ENCODE measurements around the gene FBXO48. TPM values are rescaled to one million over a fixed set of nuclear protein-coding genes. Genes with fewer than 3 reads are reported as not detected.

The FBXO48 gene
- total RNA-seq, 3 donors from 2014 or later, result 0.98 to 1.6 (median 1.1) TPM

GRCh38 chr2:68428126-68428525 is 39.0 kb downstream of the FBXO48 start:
- H3K9me3 ChIP-seq, result no peaks in the 10 kb centered on the region
- no peaks in the 10 kb centered on the region for H3K4me1 ChIP-seq
- H3K27ac ChIP-seq, result no peak overlapping the region
- H3K36me3 ChIP-seq, result no peaks in the 10 kb centered on the region
- TF ChIP-seq POLR2A (IDR thresholded peaks at IDR 0.05) (no peak), CTCF (IDR thresholded peaks at IDR 0.05) (no peak), POLR2AphosphoS5 (IDR thresholded peaks at IDR 0.05) (no peak)
- DNase-seq (ENCODE audit: low spot score in 2 of 2), result no peak
- H3K27me3 ChIP-seq, result no peaks in the 10 kb centered on the region
- no peak overlapping the region for H3K4me3 ChIP-seq
- intact Hi-C loops (cut with DNase I; ENCODE audit: low total_unique reads), result no loop called here

GRCh38 chr2:68426848-68427579 is 40.1 kb downstream of the FBXO48 start:
- no peak overlapping the region for H3K4me3 ChIP-seq
- no peak for DNase-seq (ENCODE audit: low spot score in 2 of 2)
- H3K27me3 ChIP-seq, result no peaks in the 10 kb centered on the region
- H3K9me3 ChIP-seq, result no peaks in the 10 kb centered on the region
- H3K27ac ChIP-seq, result no peak overlapping the region
- no peak for TF ChIP-seq CTCF (IDR thresholded peaks at IDR 0.05)
- no peak for TF ChIP-seq POLR2AphosphoS5 (IDR thresholded peaks at IDR 0.05)
- TF ChIP-seq POLR2A (IDR thresholded peaks at IDR 0.05), result no peak
- intact Hi-C loops (cut with DNase I; ENCODE audit: low total_unique reads), result no loop called here
- H3K36me3 ChIP-seq, result no peaks in the 10 kb centered on the region
- H3K4me1 ChIP-seq, result no peaks in the 10 kb centered on the region

GRCh38 chr2:68426446-68426845 is 40.6 kb downstream of the FBXO48 start:
- intact Hi-C loops (cut with DNase I; ENCODE audit: low total_unique reads), result no loop called here
- Histone ChIP-seq H3K36me3 (no peaks in the 10 kb centered on the region), H3K4me3 (no peak overlapping the region), H3K27ac (no peak overlapping the region), H3K27me3 (no peaks in the 10 kb centered on the region), H3K4me1 (no peaks in the 10 kb centered on the region), H3K9me3 (no peaks in the 10 kb centered on the region)
- TF ChIP-seq POLR2A (IDR thresholded peaks at IDR 0.05) (no peak), POLR2AphosphoS5 (IDR thresholded peaks at IDR 0.05) (no peak), CTCF (IDR thresholded peaks at IDR 0.05) (no peak)
- no peak for DNase-seq (ENCODE audit: low spot score in 2 of 2)

- intact Hi-C loops (cut with DNase I; ENCODE audit: low total_unique reads), result no loop called here
- H3K9me3 ChIP-seq, result no peaks in the 10 kb centered on the region
- no peak for DNase-seq (ENCODE audit: low spot score in 2 of 2)
- no peak overlapping the region for H3K4me3 ChIP-seq
- H3K4me1 ChIP-seq, result no peaks in the 10 kb centered on the region
- TF ChIP-seq CTCF (IDR thresholded peaks at IDR 0.05) (no peak), POLR2AphosphoS5 (IDR thresholded peaks at IDR 0.05) (no peak), POLR2A (IDR thresholded peaks at IDR 0.05) (no peak)
- no peaks in the 10 kb centered on the region for H3K27me3 ChIP-seq
- H3K27ac ChIP-seq, result no peak overlapping the region
- no peaks in the 10 kb centered on the region for H3K36me3 ChIP-seq
Observed at GRCh38 chr2:68425503-68425902, 41.6 kb downstream of the FBXO48 start.

GRCh38 chr2:68423966-68424650 is 43.0 kb downstream of the FBXO48 start:
- no peaks in the 10 kb centered on the region for H3K9me3 ChIP-seq
- no peaks in the 10 kb centered on the region for H3K4me1 ChIP-seq
- TF ChIP-seq POLR2A (IDR thresholded peaks at IDR 0.05), result no peak
- no peak for TF ChIP-seq POLR2AphosphoS5 (IDR thresholded peaks at IDR 0.05)
- no peak for TF ChIP-seq CTCF (IDR thresholded peaks at IDR 0.05)
- H3K4me3 ChIP-seq, result no peak overlapping the region
- no peak overlapping the region for H3K27ac ChIP-seq
- no peaks in the 10 kb centered on the region for H3K27me3 ChIP-seq
- no peak for DNase-seq (ENCODE audit: low spot score in 2 of 2)
- intact Hi-C loops (cut with DNase I; ENCODE audit: low total_unique reads), result no loop called here
- H3K36me3 ChIP-seq, result no peaks in the 10 kb centered on the region
